Effector memory CD4-positive, alpha-beta T cell (primary cell): ENCODE results near the gene OSBP2.

Source experiments
- DNase-seq, 3 donors: peaks; one replicate each; pipeline ENCODE4 v3.0.0-alpha.2; 2020
- H3K27ac ChIP-seq: 2 replicates; pipeline ENCODE4 v1.7.0; 2013; ENCODE audit warnings: mild to moderate bottlenecking, low read length, moderate library complexity; ENCODE audit not compliant: insufficient read depth, poor library complexity, severe bottlenecking
- H3K27me3 ChIP-seq: replicated peaks from 2 replicates; pipeline ENCODE4 v1.7.0; 2013; ENCODE audit warnings: mild to moderate bottlenecking, low read length; ENCODE audit not compliant: insufficient read depth, control insufficient read depth, poor library complexity, severe bottlenecking
- H3K36me3 ChIP-seq: 2 replicates; pipeline ENCODE4 v1.7.0; 2013; ENCODE audit warnings: mild to moderate bottlenecking, low read length, moderate library complexity; ENCODE audit not compliant: control insufficient read depth, insufficient read depth
- H3K4me1 ChIP-seq: 2 replicates; pipeline ENCODE4 v1.7.0; 2013; ENCODE audit warnings: low read length, mild to moderate bottlenecking; ENCODE audit not compliant: control insufficient read depth, insufficient read depth, poor library complexity, severe bottlenecking
- H3K4me3 ChIP-seq: 2 replicates; pipeline ENCODE4 v1.7.0; 2013; ENCODE audit warnings: low read length, low read depth, mild to moderate bottlenecking; ENCODE audit not compliant: insufficient read depth, poor library complexity, severe bottlenecking
- H3K9me3 ChIP-seq: 2 replicates; pipeline ENCODE4 v1.7.0; 2013; ENCODE audit warnings: mild to moderate bottlenecking, low read length, moderate library complexity; ENCODE audit not compliant: control insufficient read depth

OSBP2 gene

DNA sequence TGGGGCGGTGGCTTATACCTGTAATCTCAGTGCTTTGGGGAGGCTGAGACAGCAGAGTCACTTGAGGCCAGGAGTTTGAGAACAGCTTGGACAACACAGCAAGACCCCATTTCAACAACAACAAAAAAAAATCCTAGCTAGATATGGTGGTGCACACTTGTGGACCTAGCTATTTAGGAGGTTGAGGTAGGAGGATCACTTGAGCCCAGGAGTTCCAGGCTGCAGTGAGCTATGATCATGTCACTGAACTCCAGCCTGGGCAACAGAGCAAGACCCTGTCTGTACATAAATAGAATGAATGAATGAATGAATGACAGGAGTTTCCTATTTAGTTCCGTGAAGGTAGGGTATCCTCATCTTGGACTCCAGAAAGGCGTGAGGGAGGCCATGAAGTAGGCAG lies 107.0 kb downstream of the OSBP2 start:
- no peak overlapping the region for H3K4me3 ChIP-seq

GRCh38 chr22:30802202-30803166 lies 107.8 kb downstream of the OSBP2 start:
- H3K27ac ChIP-seq, result no peak overlapping the region
- no peak overlapping the region for H3K4me3 ChIP-seq
- peak; percentile 3 to 29 (median 19) for DNase-seq
- no peaks in the 10 kb centered on the region for H3K36me3 ChIP-seq
- peaks cover 19% of the 10 kb centered on the region for H3K27me3 ChIP-seq
- H3K9me3 ChIP-seq, result no peaks in the 10 kb centered on the region
- peaks cover 6% of the 10 kb centered on the region for H3K4me1 ChIP-seq

More for the DNA sequence above, 107.0 kb downstream of the OSBP2 start:
- Histone ChIP-seq H3K36me3 (no peaks in the 10 kb centered on the region), H3K27ac (no peak overlapping the region), H3K4me1 (peaks cover 6% of the 10 kb centered on the region), H3K27me3 (peaks cover 19% of the 10 kb centered on the region), H3K9me3 (no peaks in the 10 kb centered on the region)
- no peak for DNase-seq

- Histone ChIP-seq H3K4me3 (no peak overlapping the region), H3K36me3 (no peaks in the 10 kb centered on the region), H3K27ac (no peak overlapping the region)
These were observed 109.0 kb downstream of the OSBP2 start for GRCh38 chr22:30803679-30804078.

DNA sequence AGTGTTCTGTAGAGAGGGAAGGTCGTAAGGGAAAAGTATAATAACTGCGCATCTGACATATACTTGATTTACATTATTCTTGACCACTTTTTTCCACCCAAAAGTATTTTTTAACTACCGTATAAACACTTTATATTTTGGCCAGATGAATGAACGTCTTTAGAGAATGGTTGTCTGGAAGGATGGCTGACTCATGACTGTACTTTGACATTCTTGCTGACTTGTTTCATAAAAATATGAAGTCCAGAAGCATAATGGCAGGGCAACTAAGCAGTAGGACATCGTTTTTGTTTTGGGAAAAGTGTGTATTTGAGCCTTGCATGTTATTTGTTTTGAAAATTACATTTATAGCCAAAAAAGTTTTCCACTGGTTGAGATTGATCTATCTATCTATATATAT lies 110.0 kb downstream of the OSBP2 start:
- peaks cover 6% of the 10 kb centered on the region for H3K4me1 ChIP-seq
- no peak overlapping the region for H3K27ac ChIP-seq
- no peak for DNase-seq
- no peaks in the 10 kb centered on the region for H3K9me3 ChIP-seq
- H3K36me3 ChIP-seq, result no peaks in the 10 kb centered on the region
- H3K4me3 ChIP-seq, result no peak overlapping the region
- peaks cover 19% of the 10 kb centered on the region for H3K27me3 ChIP-seq

More at GRCh38 chr22:30803679-30804078, 109.0 kb downstream of the OSBP2 start:
- peaks cover 19% of the 10 kb centered on the region for H3K27me3 ChIP-seq
- H3K4me1 ChIP-seq, result peaks cover 6% of the 10 kb centered on the region
- H3K9me3 ChIP-seq, result no peaks in the 10 kb centered on the region
- DNase-seq, result no peak

GRCh38 chr22:30806391-30806861 lies 111.8 kb downstream of the OSBP2 start:
- Histone ChIP-seq H3K4me1 (peaks cover 6% of the 10 kb centered on the region), H3K36me3 (no peaks in the 10 kb centered on the region), H3K4me3 (no peak overlapping the region), H3K27me3 (peaks cover 19% of the 10 kb centered on the region), H3K27ac (no peak overlapping the region), H3K9me3 (no peaks in the 10 kb centered on the region)
- no peak for DNase-seq

DNA sequence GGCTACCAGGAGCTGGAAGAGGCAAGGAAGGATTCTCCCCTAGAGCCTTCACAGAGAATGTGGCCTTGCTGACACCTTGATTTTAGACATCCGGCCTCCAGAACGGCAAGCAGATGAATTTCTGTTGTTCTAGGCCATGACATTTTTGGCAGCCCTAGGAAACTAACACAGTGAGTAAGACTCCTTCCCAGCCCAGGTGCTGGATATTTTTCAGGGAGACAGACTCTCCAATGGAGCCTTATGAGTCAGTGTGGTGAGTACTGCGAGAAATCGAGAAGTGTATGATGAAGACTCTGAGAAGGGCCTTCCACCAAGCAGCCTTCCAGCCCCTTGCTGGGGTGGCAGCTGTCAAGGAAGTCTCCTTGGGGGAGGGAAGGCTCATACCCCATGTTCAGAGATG lies 114.4 kb downstream of the OSBP2 start:
- Histone ChIP-seq H3K27ac (no peak overlapping the region), H3K9me3 (no peaks in the 10 kb centered on the region), H3K4me3 (no peak overlapping the region), H3K27me3 (no peaks in the 10 kb centered on the region), H3K36me3 (no peaks in the 10 kb centered on the region), H3K4me1 (no peaks in the 10 kb centered on the region)
- DNase-seq, result no peak

GRCh38 chr22:30810105-30810504 lies 115.4 kb downstream of the OSBP2 start:
- H3K9me3 ChIP-seq, result no peaks in the 10 kb centered on the region
- DNase-seq, result no peak
- H3K27me3 ChIP-seq, result no peaks in the 10 kb centered on the region
- H3K27ac ChIP-seq, result no peak overlapping the region
- H3K4me1 ChIP-seq, result no peaks in the 10 kb centered on the region
- no peaks in the 10 kb centered on the region for H3K36me3 ChIP-seq
- no peak overlapping the region for H3K4me3 ChIP-seq

GRCh38 chr22:30813936-30814335 lies 119.3 kb downstream of the OSBP2 start:
- Histone ChIP-seq H3K27me3 (no peaks in the 10 kb centered on the region), H3K36me3 (no peaks in the 10 kb centered on the region), H3K4me3 (no peak overlapping the region), H3K9me3 (no peaks in the 10 kb centered on the region), H3K4me1 (no peaks in the 10 kb centered on the region), H3K27ac (no peak overlapping the region)
- no peak for DNase-seq

- H3K27me3 ChIP-seq, result no peaks in the 10 kb centered on the region
- no peak overlapping the region for H3K4me3 ChIP-seq
- H3K27ac ChIP-seq, result no peak overlapping the region
- no peaks in the 10 kb centered on the region for H3K9me3 ChIP-seq
- no peaks in the 10 kb centered on the region for H3K4me1 ChIP-seq
- DNase-seq, result no peak
- no peaks in the 10 kb centered on the region for H3K36me3 ChIP-seq
These were observed 121.7 kb downstream of the OSBP2 start for GRCh38 chr22:30816413-30816812.

DNA sequence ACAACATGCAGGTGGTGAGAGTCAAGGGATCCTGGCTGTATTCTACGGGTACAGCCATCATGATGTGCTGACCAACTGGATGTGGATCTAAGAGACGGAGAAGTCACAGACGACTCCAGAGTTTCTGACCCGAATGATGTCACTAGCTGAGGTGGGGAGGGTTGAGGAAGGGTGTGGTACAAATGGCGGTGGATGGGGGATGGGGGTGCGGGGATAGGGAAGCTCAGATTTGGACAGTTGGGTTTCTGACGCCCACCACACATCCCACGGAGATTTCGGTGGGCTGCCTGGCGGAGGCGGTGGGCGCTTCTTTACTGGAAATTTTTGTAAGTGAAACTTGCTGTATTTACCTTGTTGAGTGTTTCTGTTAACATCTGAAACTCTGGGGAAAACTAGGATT lies 126.7 kb downstream of the OSBP2 start:
- Histone ChIP-seq H3K4me1 (peaks cover 11% of the 10 kb centered on the region), H3K27ac (no peak overlapping the region), H3K36me3 (no peaks in the 10 kb centered on the region), H3K4me3 (no peak overlapping the region), H3K27me3 (no peaks in the 10 kb centered on the region), H3K9me3 (no peaks in the 10 kb centered on the region)
- DNase-seq, result no peak
